GM18868 (cell line): ENCODE measurements around the gene FRAT2.
"Not testable (repeated sequence)": the region's sequence is repeated elsewhere in the genome, so short reads cannot be mapped to it uniquely, and the experiment has no call there.

Source experiments
- ATAC-seq: cut with Tn5 transposase; IDR thresholded peaks from one replicate; pipeline ENCODE4 v1.9.1; 2021; ENCODE audit warnings: mild to moderate bottlenecking, moderate library complexity; ENCODE audit not compliant: unreplicated experiment

The FRAT2 gene

GRCh38 chr10:97356918-97357317 is 22.4 kb upstream of the FRAT2 start:
- no peak for ATAC-seq

GRCh38 chr10:97356318-97356914 is 21.9 kb upstream of the FRAT2 start:
- ATAC-seq = no peak

GRCh38 chr10:97355571-97355975 is 21.0 kb upstream of the FRAT2 start:
- no peak for ATAC-seq

GRCh38 chr10:97353945-97354344 is 19.4 kb upstream of the FRAT2 start:
- ATAC-seq = no peak

- ATAC-seq = no peak
These were observed 15.4 kb upstream of the FRAT2 start for GRCh38 chr10:97349752-97350513.

GRCh38 chr10:97347317-97347716 is 12.8 kb upstream of the FRAT2 start:
- no peak for ATAC-seq

GRCh38 chr10:97343664-97344063 is 9.1 kb upstream of the FRAT2 start:
- not testable (repeated sequence) for ATAC-seq

- no peak for ATAC-seq
These were observed 6.9 kb upstream of the FRAT2 start for GRCh38 chr10:97341416-97341815.

- no peak for ATAC-seq
These were observed 3.5 kb upstream of the FRAT2 start for GRCh38 chr10:97338041-97338440.

- no peak for ATAC-seq
These were observed 2.7 kb upstream of the FRAT2 start for GRCh38 chr10:97336942-97337831.

GRCh38 chr10:97336446-97336845 is 1.9 kb upstream of the FRAT2 start:
- ATAC-seq = no peak

- ATAC-seq = no peak
These were observed 1.5 kb upstream of the FRAT2 start for GRCh38 chr10:97336006-97336405.

GRCh38 chr10:97335188-97335619 is 675 bp upstream of the FRAT2 start:
- ATAC-seq = no peak

- peak; percentile 25 for ATAC-seq
These were observed 744 bp downstream of the FRAT2 start for GRCh38 chr10:97333601-97334369.

- no peak for ATAC-seq
These were observed 1.3 kb downstream of the FRAT2 start for GRCh38 chr10:97333351-97333600.

- no peak for ATAC-seq
These were observed 1.8 kb downstream of the FRAT2 start for GRCh38 chr10:97332591-97333350.

GRCh38 chr10:97331153-97331703 is 3.3 kb downstream of the FRAT2 start:
- ATAC-seq = no peak

GRCh38 chr10:97329766-97330165 is 4.8 kb downstream of the FRAT2 start:
- ATAC-seq = no peak

- no peak for ATAC-seq
These were observed 5.7 kb downstream of the FRAT2 start for GRCh38 chr10:97328646-97329453.
